HepG2 (cell line): ENCODE measurements around the gene SLIT1. TPM values are rescaled to one million over a fixed set of nuclear protein-coding genes. Genes with fewer than 3 reads are reported as not detected.

Experiments used
- NFYC ChIP-seq: IDR thresholded peaks from 2 replicates; pipeline ENCODE4 v1.6.1; 2016; ENCODE audit warnings: missing genetic modification reagents, missing compliant biosample characterization
- SIX1 ChIP-seq: sonication (generic); formaldehyde crosslinking; IDR thresholded peaks from 2 replicates; pipeline ENCODE4 v1.4.0; 2020; ENCODE audit warnings: missing genetic modification reagents, borderline replicate concordance
- ZNF24 ChIP-seq: fragments of 450-650 bp; IDR thresholded peaks from 2 replicates; pipeline ENCODE4 v1.6.1; 2017; ENCODE audit warnings: antibody characterized with exemption, mild to moderate bottlenecking
- ZNF263 ChIP-seq: sonication (generic); formaldehyde crosslinking; IDR thresholded peaks from 2 replicates; pipeline ENCODE4 v1.4.0; 2020; ENCODE audit warnings: missing genetic modification reagents
- ZNF317 ChIP-seq: sonication (generic); formaldehyde crosslinking; IDR thresholded peaks from 2 replicates; pipeline ENCODE4 v1.5.0; 2020; ENCODE audit warnings: mild to moderate bottlenecking, missing genetic modification reagents
- polyA plus RNA-seq, 8 experiments: library from polyadenylated mRNA; depleted of rRNA in 3 of 8; stranded (reverse) in 7 of 8; unstranded in 1 of 8; fragments of >200 nt; fragmentation: Illumina TruSeq in 4 of 8; extraction: Trizol in 4 of 8; gene quantifications; 2 replicates each; pipeline versions ENCODE4 v1.2.1 to v1.2.3, GENCODE V29; 2011 to 2016; ENCODE audit warnings: low read depth in 4 of 8, missing spikeins in 1 of 8, mixed read lengths in 1 of 8; ENCODE audit not compliant: insufficient read depth in 1 of 8
- total RNA-seq, 5 experiments: library from RNA; depleted of rRNA; stranded (reverse); fragments of >200 nt; fragmentation: Illumina TruSeq; extraction: Trizol; gene quantifications; 2 replicates each; pipeline ENCODE4 v1.2.3, GENCODE V29; 2016; ENCODE audit warnings: low read depth in 1 of 5
- TF ChIP-seq, protein P1 (sequence below): sonication (generic); formaldehyde crosslinking; IDR thresholded peaks from 2 replicates; pipeline ENCODE4 v1.8.1; 2023; ENCODE audit warnings: missing genetic modification reagents, inconsistent platforms, borderline replicate concordance
- TF ChIP-seq, protein P2 (sequence below): sonication (generic); formaldehyde crosslinking; IDR thresholded peaks from 2 replicates; pipeline ENCODE4 v1.5.0; 2020; ENCODE audit warnings: mild to moderate bottlenecking, missing genetic modification reagents
- TF ChIP-seq, protein P3 (sequence below): sonication (generic); formaldehyde crosslinking; IDR thresholded peaks from 2 replicates; pipeline ENCODE4 v1.8.0; 2022; ENCODE audit warnings: low read depth, missing genetic modification reagents
- TF ChIP-seq, protein P4 (sequence below): sonication (generic); formaldehyde crosslinking; IDR thresholded peaks from 2 replicates; pipeline ENCODE4 v1.4.0; 2020; ENCODE audit warnings: missing genetic modification reagents

SLIT1 gene
- total and polyA plus RNA-seq, 2 of the 13 experiments (the other 11 are each of a cell fraction or from before 2014, with no cell fraction given): 0.09 to 0.33 TPM

DNA sequence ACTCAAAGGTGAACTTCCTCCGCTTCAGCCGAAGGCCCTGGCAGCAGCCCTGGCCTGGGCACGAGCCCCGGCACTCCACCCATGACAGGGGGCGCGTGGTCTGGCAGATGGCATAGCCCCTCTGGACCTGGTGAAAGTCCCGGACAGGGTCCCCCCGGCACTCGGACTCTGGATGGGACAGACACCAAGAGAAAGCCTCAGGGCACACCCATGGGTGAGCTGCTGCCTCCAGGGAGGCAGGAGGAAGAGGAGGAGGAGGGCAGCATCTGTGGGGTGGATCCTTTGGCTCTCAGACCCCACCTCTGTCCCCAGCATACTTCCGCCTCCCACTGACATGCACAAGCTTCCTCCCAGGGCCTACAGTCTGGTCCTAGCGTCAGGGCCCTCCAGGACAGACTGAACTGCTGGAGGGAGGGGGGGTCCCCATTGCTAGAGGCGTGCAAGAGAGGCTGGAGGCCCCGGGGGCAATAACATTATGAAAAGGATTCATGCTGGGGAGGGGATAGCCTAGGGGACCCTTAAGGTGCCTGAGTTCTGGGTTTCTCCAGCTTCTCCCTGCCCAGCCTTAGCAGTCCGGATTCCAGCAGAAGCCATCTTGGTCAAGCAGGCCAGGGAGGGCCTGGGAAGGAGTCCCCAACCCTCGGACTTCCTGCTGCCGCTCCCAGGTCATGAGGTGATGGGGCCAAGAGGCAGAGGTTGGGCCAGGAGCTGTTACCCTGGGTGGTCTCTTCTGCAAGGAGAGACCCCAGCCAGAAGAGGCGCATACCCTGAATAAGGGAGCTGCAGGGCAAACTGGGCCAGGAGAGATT lies 184.4 kb downstream of the SLIT1 start (continued):
- TF ChIP-seq, protein P1, sequence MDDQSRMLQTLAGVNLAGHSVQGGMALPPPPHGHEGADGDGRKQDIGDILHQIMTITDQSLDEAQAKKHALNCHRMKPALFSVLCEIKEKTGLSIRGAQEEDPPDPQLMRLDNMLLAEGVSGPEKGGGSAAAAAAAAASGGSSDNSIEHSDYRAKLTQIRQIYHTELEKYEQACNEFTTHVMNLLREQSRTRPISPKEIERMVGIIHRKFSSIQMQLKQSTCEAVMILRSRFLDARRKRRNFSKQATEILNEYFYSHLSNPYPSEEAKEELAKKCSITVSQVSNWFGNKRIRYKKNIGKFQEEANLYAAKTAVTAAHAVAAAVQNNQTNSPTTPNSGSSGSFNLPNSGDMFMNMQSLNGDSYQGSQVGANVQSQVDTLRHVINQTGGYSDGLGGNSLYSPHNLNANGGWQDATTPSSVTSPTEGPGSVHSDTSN (CRISPR knock-in tag): no peak
- TF ChIP-seq NFYC (no peak), ZNF263 (CRISPR knock-in tag) (no peak), ZNF317 (CRISPR knock-in tag) (no peak), SIX1 (CRISPR knock-in tag) (no peak), ZNF24 (no peak)
- TF ChIP-seq, protein P2, sequence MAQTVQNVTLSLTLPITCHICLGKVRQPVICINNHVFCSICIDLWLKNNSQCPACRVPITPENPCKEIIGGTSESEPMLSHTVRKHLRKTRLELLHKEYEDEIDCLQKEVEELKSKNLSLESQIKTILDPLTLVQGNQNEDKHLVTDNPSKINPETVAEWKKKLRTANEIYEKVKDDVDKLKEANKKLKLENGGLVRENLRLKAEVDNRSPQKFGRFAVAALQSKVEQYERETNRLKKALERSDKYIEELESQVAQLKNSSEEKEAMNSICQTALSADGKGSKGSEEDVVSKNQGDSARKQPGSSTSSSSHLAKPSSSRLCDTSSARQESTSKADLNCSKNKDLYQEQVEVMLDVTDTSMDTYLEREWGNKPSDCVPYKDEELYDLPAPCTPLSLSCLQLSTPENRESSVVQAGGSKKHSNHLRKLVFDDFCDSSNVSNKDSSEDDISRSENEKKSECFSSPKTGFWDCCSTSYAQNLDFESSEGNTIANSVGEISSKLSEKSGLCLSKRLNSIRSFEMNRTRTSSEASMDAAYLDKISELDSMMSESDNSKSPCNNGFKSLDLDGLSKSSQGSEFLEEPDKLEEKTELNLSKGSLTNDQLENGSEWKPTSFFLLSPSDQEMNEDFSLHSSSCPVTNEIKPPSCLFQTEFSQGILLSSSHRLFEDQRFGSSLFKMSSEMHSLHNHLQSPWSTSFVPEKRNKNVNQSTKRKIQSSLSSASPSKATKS (CRISPR knock-in tag): no peak
- TF ChIP-seq, protein P3, sequence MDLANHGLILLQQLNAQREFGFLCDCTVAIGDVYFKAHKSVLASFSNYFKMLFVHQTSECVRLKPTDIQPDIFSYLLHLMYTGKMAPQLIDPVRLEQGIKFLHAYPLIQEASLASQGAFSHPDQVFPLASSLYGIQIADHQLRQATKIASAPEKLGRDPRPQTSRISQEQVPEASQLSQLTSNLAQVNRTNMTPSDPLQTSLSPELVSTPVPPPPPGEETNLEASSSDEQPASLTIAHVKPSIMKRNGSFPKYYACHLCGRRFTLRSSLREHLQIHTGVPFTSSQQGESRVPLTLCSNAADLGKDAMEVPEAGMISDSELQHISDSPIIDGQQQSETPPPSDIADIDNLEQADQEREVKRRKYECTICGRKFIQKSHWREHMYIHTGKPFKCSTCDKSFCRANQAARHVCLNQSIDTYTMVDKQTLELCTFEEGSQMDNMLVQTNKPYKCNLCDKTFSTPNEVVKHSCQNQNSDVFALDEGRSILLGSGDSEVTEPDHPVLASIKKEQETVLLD (CRISPR knock-in tag): no peak
- TF ChIP-seq, protein P4, sequence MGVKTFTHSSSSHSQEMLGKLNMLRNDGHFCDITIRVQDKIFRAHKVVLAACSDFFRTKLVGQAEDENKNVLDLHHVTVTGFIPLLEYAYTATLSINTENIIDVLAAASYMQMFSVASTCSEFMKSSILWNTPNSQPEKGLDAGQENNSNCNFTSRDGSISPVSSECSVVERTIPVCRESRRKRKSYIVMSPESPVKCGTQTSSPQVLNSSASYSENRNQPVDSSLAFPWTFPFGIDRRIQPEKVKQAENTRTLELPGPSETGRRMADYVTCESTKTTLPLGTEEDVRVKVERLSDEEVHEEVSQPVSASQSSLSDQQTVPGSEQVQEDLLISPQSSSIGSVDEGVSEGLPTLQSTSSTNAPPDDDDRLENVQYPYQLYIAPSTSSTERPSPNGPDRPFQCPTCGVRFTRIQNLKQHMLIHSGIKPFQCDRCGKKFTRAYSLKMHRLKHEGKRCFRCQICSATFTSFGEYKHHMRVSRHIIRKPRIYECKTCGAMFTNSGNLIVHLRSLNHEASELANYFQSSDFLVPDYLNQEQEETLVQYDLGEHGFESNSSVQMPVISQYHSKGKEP: no peak
